Esophagus squamous epithelium (tissue), 5 donors: ENCODE data around the gene ARHGEF17. TPM values are rescaled to one million over a fixed set of nuclear protein-coding genes. Genes with fewer than 3 reads are reported as not detected.

Experiments
- DNase-seq: peaks from one replicate; lab custom pipeline; 2025; lab: John Stamatoyannopoulos, UW
- H3K27ac ChIP-seq, 4 donors: fragments of 200-600 bp; sonication (generic); one replicate each; pipeline ENCODE4 v1.5.1; 2016 to 2019; ENCODE audit warnings: mild to moderate bottlenecking in 1 of 4
- H3K27me3 ChIP-seq, 4 donors: fragments of 200-600 bp; sonication (generic); 1 replicate in 3 of 4; 2 replicates in 1 of 4; pipeline versions ENCODE4 v1.5.1 to v1.6.0; 2017 to 2021; ENCODE audit warnings: antibody characterized with exemption in 1 of 4
- H3K36me3 ChIP-seq, 3 donors: fragments of 200-600 bp; sonication (generic); one replicate each; pipeline ENCODE4 v1.5.1; 2016 to 2019
- H3K4me1 ChIP-seq, 3 donors: fragments of 200-600 bp; sonication (generic); one replicate each; pipeline ENCODE4 v1.5.1; 2017 to 2019
- H3K4me3 ChIP-seq, 4 donors: fragments of 200-600 bp; sonication (generic); 1 replicate in 3 of 4; 2 replicates in 1 of 4; pipeline ENCODE4 v1.5.1; 2016 to 2019; ENCODE audit warnings: mild to moderate bottlenecking in 2 of 4, moderate library complexity in 1 of 4
- H3K9me3 ChIP-seq, 3 donors: fragments of 200-600 bp; sonication (generic); one replicate each; pipeline ENCODE4 v1.5.1; 2016 to 2019
- POLR2A ChIP-seq, 4 donors: fragments of 450-650 bp; IDR thresholded peaks; one replicate each; pipeline ENCODE4 v1.6.1; 2017; ENCODE audit warnings: antibody characterized with exemption in 4 of 4, mild to moderate bottlenecking in 4 of 4, moderate library complexity in 3 of 4
- WGBS, 2 donors: methylation state at CpG; one replicate each; pipeline ENCODE4 v1.1.5; 2018; 5-methylcytosine and 5-hydroxymethylcytosine counted together
- intact Hi-C: fragments of 100-400 bp; cut with DNase I; formaldehyde crosslinking; loops from one replicate; pipeline ENCODE4 v1.15.0; 2022
- total RNA-seq, 4 donors: library from RNA; depleted of rRNA; stranded (reverse); fragments of >200 nt; gene quantifications; one replicate each; pipeline ENCODE4 v1.1.0, GENCODE V29; 2016
- TF ChIP-seq, protein P1 (sequence below), 6 experiments: fragments of 450-650 bp in 4 of 6; fragments of 200-600 bp in 2 of 6; sonication (generic) in 2 of 6; IDR thresholded peaks; one replicate each; pipeline ENCODE4 v1.5.1; 2016 to 2019; ENCODE audit warnings: antibody characterized with exemption in 6 of 6, mild to moderate bottlenecking in 4 of 6, moderate library complexity in 4 of 6
- donor health status: DM: yes; HTN: yes; CAD: no.

ARHGEF17 gene
- total RNA-seq, 4 donors from 2014 or later, result 3.2 to 23.1 (median 5.4) TPM

DNA sequence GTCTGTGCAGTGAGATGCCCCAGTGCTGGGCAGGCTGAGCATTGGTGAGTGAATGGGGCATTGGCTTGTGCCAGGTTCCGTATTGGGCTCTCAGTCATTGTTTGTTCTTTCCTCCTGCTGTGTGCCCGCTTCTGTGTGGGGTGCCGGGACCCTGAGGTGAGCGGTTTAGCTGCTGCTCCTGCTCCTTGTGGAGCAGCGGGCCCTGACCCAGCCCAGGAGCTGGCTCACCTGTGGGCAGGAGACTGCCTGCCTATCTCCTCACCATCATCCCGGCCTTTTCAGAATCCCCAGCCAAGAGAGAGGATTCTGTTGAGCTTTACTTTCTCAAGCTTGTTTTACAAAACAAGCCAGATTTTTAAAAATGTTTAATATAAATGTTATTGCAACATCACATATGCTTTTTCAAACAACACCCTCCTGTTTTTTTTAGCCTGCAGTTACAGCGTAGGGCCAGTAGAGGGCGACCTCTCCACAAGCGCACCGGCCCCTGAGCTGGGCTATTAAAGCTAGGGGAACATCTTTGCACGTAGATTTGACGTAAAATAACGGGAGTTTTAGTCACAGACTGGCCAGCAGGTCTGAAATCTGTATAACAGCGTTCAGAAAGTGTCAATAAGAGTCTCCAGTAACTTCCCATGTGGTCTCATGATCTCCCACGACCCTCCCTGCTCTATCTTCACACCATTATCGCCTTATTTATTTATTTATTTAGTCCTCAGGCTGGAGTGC is 43.0 kb downstream of the ARHGEF17 start:
- 20 to 23% methylated on average over 15 of the region's 16 CpGs for WGBS, 2 donors
- TF ChIP-seq POLR2A (IDR thresholded peaks at IDR 0.05), result no peak
- TF ChIP-seq, protein P1, sequence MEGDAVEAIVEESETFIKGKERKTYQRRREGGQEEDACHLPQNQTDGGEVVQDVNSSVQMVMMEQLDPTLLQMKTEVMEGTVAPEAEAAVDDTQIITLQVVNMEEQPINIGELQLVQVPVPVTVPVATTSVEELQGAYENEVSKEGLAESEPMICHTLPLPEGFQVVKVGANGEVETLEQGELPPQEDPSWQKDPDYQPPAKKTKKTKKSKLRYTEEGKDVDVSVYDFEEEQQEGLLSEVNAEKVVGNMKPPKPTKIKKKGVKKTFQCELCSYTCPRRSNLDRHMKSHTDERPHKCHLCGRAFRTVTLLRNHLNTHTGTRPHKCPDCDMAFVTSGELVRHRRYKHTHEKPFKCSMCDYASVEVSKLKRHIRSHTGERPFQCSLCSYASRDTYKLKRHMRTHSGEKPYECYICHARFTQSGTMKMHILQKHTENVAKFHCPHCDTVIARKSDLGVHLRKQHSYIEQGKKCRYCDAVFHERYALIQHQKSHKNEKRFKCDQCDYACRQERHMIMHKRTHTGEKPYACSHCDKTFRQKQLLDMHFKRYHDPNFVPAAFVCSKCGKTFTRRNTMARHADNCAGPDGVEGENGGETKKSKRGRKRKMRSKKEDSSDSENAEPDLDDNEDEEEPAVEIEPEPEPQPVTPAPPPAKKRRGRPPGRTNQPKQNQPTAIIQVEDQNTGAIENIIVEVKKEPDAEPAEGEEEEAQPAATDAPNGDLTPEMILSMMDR (IDR thresholded peaks at IDR 0.05), result peak; percentile 85 to 99 (median 95)
- H3K4me3 ChIP-seq, result no peak overlapping the region
- no peaks in the 10 kb centered on the region for H3K9me3 ChIP-seq
- H3K4me1 ChIP-seq, result peaks cover 4 to 19% (median 4%) of the 10 kb centered on the region in 3 donors
- intact Hi-C loops, result loop anchor here (5.0 kb wide), 1 partner anchor 41 kb away; no protein-coding TSS in a partner anchor
- no peaks in the 10 kb centered on the region for H3K27me3 ChIP-seq
- DNase-seq, result no peak
- peaks cover 0 to 37% (median 4%) of the 10 kb centered on the region in 3 donors for H3K36me3 ChIP-seq
- peak overlapping the region in 1 of 4 donors; percentile 16 for H3K27ac ChIP-seq

DNA sequence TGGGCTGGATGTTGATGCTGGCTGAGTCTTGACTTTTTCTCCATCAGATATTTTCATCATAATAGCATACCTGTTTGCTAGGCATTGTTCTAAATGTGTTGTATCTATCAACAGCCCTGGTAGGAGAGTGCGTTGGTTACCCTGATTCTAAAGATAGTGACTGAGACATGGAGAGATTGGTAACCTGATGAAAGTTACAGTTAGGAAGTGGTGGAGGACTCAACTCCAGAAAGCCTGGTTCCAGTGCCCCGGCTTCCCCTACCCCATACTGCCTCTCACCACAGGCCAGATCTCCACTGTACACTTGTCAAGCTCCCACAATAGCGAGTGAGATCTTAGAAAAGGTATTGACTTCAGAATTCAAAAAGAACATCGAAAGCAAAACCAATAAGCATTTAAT is 45.3 kb downstream of the ARHGEF17 start:
- Histone ChIP-seq H3K4me3 (no peak overlapping the region), H3K36me3 (peaks cover 0 to 40% (median 6%) of the 10 kb centered on the region in 3 donors), H3K9me3 (no peaks in the 10 kb centered on the region), H3K27ac (no peak overlapping the region), H3K27me3 (no peaks in the 10 kb centered on the region), H3K4me1 (peaks cover 4 to 19% (median 4%) of the 10 kb centered on the region in 3 donors)
- intact Hi-C loops, result loop anchor here (5.0 kb wide), 1 partner anchor 39 kb away; no protein-coding TSS in a partner anchor
- TF ChIP-seq POLR2A (IDR thresholded peaks at IDR 0.05), result no peak
- TF ChIP-seq, protein P1 (IDR thresholded peaks at IDR 0.05), result no peak
- WGBS, 2 donors, result 87 to 88% methylated on average over 4 of the region's 4 CpGs
- DNase-seq, result no peak

DNA sequence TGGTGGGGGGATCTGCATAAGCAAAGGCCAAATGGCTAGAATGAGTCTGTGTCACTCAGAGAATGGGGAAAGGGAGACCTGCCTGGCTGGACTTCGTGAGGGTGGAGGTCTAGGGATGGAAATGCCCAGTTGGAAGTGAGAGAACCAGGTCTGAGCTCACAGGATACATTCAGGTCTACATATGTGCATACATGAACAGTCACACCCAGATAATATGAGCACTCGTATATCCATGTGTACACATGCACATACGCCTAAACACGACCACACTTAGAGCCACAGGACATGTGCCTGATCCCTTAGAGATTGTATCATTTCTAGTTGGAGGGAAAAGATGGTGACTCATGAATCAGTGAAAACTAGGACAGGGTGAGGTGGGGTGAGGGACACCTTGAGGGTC is 47.0 kb downstream of the ARHGEF17 start:
- no peak for DNase-seq
- H3K9me3 ChIP-seq, result no peaks in the 10 kb centered on the region
- no peaks in the 10 kb centered on the region for H3K27me3 ChIP-seq
- H3K4me3 ChIP-seq, result no peak overlapping the region
- intact Hi-C loops, result no loop called here
- no peak overlapping the region for H3K27ac ChIP-seq
- TF ChIP-seq, protein P1 (IDR thresholded peaks at IDR 0.05), result no peak
- TF ChIP-seq POLR2A (IDR thresholded peaks at IDR 0.05), result no peak
- peaks cover 0 to 47% (median 6%) of the 10 kb centered on the region in 3 donors for H3K36me3 ChIP-seq
- H3K4me1 ChIP-seq, result peaks cover 4 to 25% (median 4%) of the 10 kb centered on the region in 3 donors
- WGBS, 2 donors, result 81 to 85% methylated on average over 4 of the region's 4 CpGs

DNA sequence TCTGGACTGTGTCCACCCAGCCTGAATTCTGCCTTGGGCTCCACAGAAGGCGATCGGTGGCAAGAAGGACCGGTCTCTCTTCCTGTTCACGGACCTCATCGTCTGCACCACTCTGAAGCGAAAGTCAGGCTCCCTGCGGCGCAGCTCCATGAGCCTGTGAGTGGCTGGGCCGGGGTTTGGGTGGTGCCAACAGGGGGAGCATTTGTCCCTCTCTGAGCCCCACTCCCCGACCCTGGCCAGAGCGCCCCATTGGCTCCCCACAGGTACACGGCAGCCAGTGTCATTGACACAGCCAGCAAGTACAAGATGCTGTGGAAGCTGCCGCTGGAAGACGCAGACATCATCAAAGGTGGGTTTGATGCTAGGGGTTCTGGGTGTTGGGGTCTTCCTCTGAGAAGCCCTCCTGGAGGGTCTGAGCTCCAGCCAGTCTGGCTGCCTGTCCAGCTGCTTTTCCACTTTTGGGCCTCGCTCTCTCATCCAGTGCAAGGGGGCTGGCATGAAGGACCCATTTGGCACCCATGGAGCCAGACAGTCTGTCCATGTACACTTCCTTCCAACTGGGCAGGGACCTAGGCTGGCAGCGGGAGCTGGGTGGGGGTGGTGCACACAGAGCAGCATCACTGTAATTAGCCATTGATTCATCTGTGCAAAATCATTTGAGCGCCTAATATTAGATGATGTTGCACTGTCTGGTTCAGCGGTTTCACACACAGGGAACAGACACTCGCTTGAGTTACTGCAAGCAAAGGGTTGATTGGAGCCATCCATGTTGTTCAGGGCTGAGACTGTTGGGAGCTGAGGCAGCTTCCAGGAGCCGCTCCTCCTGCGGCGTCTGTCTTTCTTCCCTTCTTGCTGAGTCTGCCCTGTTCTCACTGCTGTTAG is 49.1 kb downstream of the ARHGEF17 start:
- Histone ChIP-seq H3K27me3 (no peaks in the 10 kb centered on the region), H3K4me1 (peaks cover 0 to 14% (median 0%) of the 10 kb centered on the region in 3 donors), H3K27ac (no peak overlapping the region), H3K36me3 (peaks cover 0 to 68% (median 6%) of the 10 kb centered on the region in 3 donors), H3K9me3 (no peaks in the 10 kb centered on the region), H3K4me3 (no peak overlapping the region)
- 92 to 95% methylated on average over 4 to 16 of the region's 22 CpGs for WGBS, 2 donors
- DNase-seq, result no peak
- intact Hi-C loops, result no loop called here
- no peak for TF ChIP-seq POLR2A (IDR thresholded peaks at IDR 0.05)
- TF ChIP-seq, protein P1 (IDR thresholded peaks at IDR 0.05), result no peak
